Body of pancreas (tissue), 4 donors: Measurements from ENCODE around the gene TLNRD1.

Source experiments
- CTCF ChIP-seq, 7 experiments: fragments of 450-650 bp in 4 of 7; fragments of 200-600 bp in 3 of 7; sonication (generic) in 3 of 7; IDR thresholded peaks; one replicate each; pipeline ENCODE4 v1.5.1; 2016 to 2019; ENCODE audit warnings: antibody characterized with exemption in 7 of 7
- POLR2A ChIP-seq, 3 donors: fragments of 450-650 bp; IDR thresholded peaks; one replicate each; pipeline ENCODE4 v1.6.1; 2016; ENCODE audit warnings: antibody characterized with exemption in 3 of 3, mild to moderate bottlenecking in 2 of 3

GRCh38 chr15:81006124-81006523, 5.4 kb downstream of the TLNRD1 start:
- TF ChIP-seq CTCF (IDR thresholded peaks at IDR 0.05) (no peak), POLR2A (IDR thresholded peaks at IDR 0.05) (no peak)
